NCI-H2227 (cell line): Measurements from ENCODE around the gene CLIC3.

ENCODE experiments used
- DNase-seq: peaks from one replicate; lab custom pipeline; 2025; ENCODE audit not compliant: unreplicated experiment; lab: John Stamatoyannopoulos, UW

CLIC3 gene

DNA sequence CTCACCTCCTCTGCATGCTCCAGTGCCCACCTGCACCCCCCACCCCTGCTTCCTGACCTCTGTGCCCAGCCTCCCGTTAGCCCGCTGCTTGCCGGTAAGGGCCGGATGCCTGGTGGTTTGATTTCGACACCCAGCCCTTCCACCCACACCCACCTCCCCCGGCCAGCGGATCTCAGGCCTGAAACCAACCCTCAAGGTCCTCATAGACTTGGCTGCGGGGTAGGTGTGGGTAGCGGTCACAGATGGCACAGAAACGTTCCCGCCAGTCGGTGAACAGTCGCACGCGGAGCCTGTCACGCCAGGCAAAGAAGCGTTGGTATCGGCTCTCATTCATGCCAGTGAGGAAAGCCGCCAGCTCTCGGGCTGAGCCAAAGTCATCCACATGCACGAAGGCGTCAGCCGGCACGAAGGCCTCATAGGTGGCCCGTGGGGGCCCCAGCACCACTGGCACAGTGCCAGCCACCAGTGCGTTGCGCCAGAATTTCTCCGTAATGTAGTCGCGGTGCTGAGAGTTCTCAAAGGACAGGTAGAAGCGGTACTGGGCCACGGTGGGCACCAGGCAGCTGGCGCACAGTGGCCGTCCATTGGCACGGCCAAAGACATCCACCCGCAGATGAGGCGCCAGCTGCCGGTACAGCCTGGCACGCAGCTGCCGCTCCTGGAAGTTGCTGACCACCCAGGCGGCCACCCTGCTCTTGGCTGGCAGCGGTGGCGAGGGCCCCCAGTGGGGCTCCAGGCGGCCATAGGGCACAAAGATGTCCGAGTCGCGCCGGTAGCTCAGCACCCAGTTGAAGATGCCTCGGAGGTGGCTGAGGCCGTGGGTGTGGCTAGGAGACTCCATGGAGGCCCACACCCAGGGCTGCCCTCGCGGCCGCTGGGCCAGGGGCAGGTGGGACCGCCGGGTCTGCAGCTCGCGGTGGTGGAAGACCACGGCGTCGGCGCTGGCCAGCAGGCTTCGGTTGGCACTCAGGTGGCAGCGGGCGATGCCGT, 34.5 kb upstream of the CLIC3 start:
- no peak for DNase-seq

DNA sequence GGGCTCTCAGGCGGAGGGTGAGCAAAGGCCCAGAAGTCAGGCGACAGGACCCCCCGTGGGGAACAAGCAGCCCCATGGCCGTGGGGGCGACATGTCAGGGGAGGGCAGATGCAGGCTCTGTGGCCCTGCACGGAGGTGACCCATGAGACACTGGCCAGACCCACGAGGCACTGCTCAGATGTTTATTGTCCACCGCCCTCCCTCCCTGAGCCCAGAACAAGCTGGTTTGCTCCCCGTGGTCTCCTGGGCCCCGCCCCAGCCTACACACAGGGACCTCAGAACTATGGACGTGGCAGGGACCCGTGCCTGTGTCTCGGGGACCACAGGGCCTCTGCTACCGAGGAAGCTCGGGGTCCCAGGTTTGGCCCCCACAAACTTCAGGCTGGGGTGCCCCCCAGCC, 33.6 kb upstream of the CLIC3 start:
- DNase-seq, result no peak

DNA sequence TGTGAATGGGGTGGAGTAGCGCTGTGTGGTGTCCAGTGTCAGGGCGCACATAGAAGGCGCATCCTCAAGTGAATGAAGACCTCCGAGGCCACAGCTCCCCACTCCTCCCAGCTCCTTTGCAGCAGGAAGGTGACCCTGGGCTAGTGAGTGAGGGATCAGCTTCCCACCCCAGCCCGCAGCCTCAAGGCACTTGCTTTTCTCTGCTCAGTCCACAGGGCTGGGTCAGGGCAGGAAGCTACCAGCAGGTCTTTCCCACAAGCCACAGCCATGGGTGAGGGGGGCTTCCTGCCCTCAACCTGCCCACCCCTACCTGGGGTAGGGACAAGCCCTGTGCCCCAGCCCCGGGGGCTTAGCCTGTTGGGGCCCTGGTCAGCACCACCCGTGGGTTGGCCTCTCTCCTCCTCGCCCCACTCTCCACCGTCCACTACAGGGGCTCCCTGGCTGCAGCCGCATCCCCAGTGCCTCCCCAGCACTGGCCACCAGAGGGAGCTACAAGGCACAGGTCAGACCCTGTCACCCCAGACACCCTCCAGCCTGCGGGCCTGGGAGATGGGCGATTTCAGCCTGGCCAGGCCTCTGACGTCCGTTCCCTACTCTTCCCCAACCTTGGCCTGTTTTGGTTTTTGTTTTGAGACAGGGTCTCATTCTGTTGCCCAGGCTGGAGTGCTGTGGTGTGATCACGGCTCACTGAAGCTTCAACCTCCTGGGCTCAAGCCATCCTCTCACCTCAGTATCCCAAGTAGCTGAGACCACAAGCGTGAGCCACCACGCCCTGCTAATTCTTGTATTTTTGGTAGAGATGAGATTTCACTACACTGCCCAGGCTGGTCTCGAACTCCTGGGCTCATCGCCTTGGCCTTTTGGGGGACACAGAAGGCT, 32.9 kb upstream of the CLIC3 start:
- DNase-seq, result peak; percentile 63

DNA sequence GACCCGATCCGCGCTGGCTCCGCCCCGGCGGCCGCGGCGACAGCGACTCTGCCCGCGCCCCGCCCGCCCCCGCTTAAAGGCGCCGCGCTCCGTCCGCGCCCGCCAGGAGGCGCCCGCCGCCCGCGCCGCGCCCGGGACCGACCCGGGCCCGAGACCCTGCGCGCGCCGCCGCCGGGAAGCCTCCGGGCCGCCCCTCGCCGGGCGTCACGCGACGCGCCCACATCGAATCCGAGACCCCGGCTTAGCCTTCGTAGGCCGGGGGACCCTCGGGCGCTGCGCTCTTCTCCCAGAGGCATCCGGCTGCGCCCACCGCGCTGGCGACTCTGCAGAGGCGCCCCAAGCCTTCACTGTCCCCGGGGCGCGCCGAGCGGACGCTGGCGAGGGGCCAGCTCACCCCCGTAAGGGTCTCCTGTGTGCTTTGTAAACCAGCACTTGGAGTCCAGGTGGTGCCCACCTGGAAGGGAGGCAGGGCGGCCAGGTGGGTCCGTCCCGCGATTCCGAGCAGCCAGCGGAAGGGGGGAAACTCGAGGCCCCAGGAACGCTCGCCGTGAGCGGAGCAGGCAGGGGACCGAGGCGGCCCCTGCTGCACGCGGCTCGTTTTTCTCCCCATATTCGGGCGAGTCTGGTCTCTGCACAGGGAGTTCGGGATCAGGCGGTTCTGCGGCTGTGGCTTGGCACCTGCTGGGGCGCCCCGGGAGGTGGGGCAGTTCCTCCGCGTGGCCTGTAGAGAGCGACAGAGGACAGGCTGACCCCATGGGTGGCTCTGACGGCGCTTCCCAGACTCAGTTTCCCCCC, 32.1 kb upstream of the CLIC3 start:
- peak; percentile 73 for DNase-seq

DNA sequence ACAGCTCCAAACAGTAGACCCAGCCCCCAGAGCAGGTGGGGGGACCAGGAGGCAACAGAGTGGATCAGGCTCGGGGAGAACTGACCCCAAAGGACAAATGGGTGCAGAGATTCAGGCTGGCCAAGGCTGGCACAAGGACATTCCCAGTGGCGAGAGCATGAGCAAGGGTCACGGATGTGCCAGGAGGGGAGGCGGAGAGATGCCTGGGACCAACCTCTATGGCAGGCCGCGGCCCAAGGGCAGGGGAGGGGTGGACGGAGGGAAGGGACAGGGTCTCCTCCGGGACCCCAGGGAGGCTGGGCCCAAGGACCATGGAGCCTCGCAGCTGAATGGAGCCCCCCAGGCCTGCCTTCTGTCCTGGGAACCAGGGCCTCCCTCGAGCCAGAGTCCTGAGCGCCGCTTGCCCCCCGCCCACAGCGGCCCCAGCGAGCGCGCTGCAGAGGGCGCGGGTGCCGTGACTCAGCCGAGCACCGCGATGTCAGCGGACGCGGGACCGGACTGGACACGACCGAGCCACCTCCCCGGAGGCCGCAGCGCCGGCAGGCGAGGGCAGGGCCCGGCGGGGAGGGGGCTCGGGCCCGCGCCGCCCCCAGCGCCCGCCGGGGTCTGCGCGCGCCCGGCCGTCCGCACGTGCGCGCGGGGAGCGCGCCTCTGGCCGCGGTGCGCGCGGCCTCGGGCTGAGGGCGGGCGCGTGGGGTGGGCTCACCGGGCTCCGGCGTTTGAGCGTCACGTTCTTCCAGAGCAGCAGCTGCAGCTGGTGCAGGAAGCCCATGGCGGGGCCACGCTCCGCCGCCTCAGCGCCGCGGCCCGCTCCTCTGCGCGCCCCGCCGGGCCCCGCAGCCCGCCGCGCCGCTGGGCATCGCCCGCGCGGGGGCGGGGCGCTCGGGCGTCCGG, 31.2 kb upstream of the CLIC3 start, which contains the start of gene ABCA2:
Gene ABCA2 (minus strand): TSS at position 869 of the 894 bp plus-strand sequence. CDS start 97 bp downstream, at position 772.
- DNase-seq, result peak; percentile 71

DNA sequence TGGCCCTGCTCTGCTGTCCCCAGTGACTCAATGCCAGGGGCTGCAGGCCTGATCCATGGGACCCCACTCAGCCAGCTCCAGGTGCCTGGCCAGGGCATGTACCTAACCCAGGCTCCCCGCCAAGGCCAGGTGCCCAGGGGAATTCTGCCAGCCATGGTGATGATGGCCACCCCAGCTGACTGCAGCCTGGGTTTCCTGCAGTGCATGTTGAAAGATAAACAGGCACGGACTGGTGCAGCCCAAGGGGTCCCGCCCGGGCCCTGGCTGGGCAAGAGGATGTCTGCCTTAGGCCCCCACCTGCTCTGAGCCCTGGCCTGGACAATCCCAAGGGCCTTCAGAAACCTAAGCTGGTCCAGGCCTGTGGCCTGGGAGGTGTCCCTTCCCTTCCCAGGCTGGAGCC, 30.5 kb upstream of the CLIC3 start:
- no peak for DNase-seq

DNA sequence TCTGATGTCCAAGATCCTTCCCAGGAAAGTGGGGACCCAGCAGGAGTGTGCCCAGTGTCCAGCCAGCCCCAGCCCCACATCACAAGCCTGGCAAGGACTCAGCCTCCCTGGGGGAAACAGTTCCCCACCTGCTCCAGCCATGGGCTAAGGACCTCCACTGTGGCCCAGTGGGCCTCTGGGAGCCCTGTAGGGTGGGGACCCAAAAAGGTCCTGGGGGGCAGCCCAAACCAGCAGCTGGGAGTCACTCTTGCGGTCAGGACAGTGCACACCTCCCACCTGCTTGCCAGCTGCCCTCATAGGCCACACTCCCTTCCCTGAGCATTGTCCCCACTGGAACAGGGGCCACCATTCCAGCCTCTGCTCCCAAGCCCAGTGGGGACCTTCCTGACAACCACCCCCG, 30.0 kb upstream of the CLIC3 start:
- DNase-seq, result no peak

DNA sequence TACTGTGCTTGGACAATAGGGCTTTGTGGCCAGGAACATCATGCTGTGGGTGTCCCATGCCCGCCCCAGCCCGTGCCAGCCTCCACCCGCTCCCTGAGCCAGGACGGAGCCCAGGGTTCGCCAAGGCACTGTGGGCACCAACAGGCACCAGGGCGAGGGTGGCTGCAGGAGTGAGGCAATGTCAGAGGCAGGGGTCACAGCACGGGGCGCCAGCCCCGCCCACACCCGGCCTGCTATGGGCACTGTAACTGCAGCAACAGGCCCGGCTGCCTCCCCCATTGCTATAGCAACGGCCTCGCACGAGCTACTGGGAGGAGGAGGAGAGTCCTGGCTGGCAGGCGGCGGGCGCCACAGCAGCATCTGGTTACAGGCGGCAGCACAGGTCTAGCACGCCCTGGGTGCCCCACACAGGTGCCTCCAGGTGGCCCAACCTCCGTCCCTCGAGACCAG, 29.2 kb upstream of the CLIC3 start:
- peak; percentile 86 for DNase-seq

DNA sequence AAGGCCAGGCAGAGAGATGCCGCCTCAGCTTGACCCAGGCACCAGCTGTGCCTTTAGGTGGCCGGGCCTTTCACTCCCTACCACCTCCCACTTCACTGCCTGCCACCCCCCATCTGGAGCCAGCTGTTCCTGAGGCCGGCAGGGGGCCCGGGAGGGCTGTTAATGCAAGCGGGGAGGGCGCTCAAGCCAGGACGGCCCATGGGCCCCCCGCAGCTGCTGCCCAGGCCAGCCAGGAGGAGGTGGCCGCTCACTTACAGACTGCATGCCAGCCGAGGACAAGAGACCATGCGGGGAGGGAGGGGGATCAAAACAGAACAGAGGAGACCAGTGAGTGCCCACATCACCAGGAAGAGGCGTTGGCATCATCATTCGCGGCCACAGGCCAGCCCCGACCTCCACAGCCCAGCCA, 27.2 kb upstream of the CLIC3 start:
- no peak for DNase-seq

DNA sequence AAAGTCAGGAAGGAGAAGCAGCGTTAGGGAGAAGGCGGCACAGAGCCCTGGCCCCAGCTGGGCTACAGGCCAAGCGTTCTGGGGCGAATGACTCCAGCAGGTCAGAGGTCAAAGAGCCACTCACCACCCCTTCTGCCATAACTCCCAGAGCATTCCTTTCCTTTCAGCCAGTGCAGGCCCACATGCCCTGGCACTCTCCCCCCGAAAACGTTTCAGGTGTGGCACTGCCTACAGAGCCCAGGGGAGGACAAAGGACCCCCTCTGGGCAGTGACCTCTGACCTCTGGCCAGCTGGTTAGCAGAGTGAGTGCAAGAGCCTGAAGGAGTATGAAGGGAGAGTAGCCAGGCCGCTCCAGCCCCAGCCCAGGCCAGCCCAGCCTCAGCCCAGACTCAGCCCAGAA, 26.8 kb upstream of the CLIC3 start:
- DNase-seq, result no peak

DNA sequence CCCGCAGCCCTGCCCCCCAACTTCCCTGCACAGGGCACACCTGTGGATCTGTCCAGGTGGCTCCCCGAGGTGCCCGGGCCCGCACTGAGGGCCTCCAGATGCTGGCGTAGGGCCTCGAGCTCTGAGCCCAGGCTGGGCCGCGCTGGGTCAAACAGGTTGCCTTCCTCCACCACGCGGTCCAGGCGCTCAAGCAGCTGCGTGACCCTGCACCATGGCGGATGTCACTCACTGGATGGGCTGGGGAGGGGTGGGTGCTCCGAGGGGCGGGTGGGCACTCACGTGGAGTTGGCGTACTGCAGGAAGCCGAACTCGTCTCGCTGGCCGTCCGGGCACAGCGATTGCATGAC, 26.3 kb upstream of the CLIC3 start:
- no peak for DNase-seq

DNA sequence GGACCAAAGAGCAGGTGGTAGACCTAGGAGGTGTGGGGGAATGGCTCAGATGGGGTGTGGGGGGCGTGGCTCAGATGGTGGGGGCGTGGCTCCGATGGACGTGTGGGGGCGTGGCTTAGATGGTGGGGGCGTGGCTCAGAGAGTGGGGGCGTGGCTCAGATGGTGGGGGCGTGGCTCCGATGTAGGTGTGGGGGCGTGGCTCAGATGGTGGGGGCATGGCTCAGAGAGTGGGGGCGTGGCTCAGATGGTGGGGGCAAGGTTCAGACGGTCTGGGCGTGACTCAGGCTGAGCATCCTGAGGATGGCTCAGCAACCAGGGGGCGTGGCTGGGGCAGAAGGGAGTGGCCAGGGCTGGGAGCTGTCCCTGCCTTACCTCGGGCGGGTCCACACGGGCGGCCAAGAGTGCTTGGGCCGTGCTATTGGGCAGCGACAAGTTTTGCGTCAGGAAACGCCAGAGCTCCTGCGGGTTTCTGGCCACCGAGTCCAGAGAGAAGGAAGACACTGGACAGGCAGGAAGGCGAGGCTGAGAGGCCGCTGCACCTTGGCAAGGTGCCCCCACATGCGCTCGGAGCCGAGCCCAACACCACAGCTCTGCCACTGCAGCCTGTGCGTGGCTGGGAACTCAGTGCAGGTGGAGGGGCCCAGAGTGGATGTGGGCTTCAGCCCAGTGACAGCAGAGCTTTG, 25.8 kb upstream of the CLIC3 start:
- DNase-seq, result peak; percentile 34

DNA sequence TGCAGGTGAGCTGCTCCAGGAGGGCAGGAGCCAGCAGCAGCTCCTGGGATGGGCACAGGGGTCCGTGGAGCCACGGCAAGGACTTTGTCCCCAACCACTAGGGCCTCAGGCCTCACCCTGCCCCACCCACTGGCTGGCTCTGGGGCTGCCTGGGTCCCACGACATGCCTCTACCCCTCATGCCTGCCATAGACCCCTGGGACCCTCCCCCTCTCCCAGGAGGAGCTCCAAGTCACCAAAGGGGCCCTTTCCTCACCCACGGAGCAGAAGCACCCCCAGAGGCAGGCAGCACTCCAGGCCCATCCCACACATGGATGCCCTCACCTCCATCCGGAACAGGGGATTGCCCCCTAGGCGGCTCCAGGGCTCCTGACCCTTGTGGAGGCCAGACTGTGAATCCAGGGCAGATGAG, 25.2 kb upstream of the CLIC3 start:
- DNase-seq, result no peak

DNA sequence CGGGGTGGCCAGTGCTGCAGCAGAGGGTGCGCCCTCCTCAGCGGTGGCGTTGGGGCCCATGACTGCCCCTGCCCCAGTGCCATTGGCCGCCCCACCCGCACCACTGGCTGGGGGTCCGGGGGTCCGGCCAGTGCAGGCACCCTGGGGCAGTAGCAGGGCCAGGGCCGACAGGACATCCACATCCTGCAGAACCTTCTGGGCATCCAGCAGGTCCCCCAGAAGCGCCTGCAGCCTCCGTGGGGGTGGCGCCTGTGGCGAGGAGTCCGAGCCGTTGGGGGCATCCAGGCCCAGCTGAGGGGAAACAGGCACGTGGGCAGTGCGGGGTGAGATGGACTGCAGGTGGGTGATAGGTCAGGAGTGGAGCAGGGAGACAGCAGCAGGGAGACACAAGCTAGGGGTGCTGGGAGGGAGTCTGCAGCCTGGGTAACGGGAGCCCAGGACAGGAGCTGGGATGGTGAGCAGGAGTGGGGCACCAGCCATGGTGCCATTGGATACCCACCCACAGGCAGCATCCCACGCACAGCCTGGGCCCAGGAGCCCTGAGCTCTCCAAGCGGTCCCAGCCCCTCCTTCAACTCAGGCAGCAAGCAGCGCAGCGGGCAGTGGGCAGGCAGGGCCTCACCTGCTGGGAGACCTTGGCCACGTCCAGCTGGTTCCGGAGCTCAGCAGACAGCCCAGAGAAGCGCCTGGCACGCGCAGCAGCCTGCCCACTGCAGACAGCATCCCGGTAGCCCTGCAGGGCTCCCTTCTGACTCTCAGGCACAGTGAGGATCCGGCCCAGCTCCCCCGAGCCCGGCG, 24.6 kb upstream of the CLIC3 start:
- DNase-seq, result no peak

DNA sequence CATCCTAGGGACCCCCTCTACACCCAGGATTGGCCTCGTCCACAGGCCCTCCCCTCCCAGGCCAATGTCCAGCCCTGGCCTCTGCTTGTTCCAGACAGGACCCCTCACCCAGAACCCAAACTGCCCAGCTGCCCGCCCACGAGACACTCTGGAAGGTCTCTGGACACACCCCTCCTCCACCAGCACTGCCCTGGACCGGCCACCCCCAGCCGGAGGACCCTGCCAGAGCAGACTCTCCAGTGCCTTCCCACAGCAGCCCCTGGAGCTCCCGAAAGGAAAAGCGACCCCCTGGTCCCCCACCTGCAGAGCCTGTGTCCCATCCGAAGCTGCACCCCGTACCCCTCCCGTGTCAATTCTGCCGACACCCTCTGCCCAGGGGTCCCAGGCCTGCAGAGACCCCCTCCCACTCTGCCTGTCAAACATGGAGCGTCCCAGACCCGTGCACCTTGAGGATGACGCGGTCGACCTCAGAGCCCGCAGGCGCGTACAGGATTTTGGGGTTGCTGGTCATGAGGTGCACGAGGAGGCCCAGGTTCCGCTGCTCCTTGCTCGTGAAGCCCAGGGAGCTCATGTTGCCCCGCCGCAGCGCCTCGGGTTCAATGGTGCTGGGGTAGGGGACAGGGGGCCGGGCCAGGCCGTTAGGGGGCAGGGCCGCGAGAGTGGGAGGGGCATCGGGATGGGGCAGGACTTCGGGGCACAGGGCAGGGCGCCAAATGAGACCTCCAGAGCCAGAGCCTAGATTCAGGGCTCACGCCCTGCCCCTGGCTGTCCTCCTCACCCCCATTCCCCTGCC, 23.7 kb upstream of the CLIC3 start:
- no peak for DNase-seq

DNA sequence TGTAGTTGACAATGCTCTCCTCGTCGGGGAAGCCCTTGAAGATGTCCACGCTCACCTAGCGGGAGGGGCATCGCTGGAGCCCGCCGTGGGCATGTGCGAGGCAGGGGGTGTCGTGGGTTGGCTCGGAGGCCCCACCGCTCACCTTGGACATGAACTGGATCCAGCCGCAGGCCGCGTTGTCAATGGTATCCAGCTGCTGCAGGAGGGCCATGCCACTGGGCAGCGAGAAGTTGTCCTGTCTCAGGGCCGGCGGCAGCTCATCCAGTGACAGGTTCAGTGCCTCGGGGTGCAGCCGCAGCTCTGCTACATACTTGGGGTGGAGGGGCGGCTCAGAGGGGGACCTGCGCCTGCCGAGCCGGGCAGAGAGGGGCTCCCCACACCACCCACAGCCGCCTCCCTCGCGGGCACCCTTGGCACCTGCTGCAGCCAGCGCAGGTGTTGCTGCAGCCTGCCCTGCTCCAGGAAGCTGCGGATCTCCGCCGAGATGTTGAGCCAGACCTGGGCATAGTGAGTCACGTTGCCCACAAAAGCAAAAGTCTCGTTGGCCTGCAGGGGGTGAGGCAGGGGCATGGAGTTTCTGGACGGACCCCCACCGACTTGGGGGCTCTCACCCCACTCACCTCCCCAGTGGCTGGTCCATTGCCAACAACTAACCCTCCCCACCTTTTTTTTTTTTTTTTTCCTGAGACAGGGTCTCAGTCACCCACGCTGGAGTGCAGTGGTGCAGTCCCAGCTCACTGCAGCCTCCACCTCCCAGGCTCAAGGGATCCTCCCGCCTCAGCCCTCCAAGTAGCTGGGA, 22.6 kb upstream of the CLIC3 start:
- no peak for DNase-seq
